Measurements from ENCODE around the gene ZCCHC8.
"Not testable (repeated sequence)": the region's sequence is repeated elsewhere in the genome, so short reads cannot be mapped to it uniquely, and the experiment has no call there.

ZCCHC8 gene

DNA sequence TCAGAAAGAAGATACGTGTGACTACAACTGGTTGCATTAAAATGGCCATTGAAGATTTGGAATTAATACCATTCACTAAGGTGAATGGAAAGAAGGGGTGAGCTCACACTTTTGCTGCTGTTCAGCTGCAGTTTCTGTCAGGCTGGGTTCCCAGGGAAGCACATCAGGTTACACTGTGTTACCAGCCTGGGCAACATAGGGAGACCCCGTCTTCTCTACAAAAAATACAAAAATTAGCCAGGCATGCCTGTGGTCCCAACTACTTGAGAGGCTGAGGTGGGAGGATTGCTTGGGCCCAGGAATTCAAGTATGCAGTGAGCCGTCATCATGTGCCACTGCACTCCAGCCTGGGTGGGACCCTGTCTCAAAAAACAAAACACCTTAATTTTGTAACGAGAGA is 12.9 kb upstream of the ZCCHC8 start:
- FAIRE-seq, result no peak
- DNase-seq (ENCODE audit: extremely low spot score, insufficient read length, low read depth), result no peak

DNA sequence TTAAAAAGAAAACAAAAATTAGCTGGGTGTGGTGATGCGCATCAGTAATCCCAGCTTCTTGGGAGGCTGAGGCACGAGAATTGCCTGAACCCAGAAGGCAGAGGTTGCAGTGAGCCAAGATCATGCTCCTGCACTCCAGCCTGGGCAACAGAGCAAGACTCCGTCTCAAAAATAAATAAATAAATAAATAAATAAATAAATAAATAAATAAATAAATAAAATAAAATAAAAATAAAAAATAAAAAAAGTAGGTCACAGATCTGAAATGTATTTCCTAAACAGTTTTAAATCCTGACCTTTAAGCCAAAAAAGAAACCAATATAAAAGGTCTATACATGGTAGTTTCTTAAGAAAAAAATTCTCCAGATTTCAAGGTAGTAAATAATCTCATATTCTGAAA is 12.3 kb upstream of the ZCCHC8 start:
- DNase-seq (ENCODE audit: extremely low spot score, insufficient read length, low read depth); FAIRE-seq: not testable (repeated sequence)

DNA sequence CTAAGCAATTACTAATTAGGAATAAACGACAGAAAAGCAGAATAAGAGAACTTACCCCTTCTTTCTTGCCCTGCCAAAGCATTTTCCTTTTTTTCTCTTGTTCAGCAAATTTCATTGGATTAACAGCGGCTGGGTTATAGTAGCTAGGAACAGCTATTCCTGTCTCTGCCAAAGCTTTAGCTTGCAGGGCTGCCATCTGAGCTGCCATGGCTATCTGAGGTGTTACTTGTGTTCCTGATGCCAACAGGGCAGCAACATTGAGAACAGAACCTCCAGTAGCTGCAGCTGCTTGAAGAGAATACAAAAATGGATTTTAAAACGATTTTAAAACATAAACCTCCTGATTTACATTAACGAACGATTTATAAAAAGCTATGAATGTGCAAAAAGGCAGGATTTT is 7.4 kb upstream of the ZCCHC8 start:
- FAIRE-seq (no peak), DNase-seq (ENCODE audit: extremely low spot score, insufficient read length, low read depth) (no peak)

DNA sequence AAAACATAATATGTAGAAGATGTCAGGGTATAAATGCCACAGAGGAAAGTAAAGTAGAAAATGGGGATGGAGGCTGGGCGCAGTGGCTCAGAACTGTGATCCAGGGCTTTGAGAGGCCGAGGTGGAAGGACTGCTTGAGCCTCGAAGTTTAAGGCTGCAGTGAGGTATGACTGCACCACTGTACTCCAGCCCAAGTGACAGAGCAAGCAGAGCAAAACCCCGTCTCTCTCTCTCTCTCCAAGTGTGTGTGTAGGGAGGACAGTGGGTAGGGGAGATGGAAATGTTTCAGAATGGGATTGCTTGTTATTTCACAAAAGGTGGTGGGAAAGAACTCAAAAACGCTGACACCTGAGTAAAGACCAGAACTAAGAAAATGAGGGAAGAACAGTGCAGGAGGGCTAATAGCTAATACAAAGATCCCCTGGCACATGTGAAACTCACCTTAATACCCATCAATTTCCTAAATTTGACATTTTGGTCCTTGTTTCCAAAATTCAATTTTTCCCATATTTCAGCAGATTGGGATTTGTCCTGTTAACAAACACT is 5.7 kb upstream of the ZCCHC8 start:
- no peak for FAIRE-seq
- DNase-seq (ENCODE audit: extremely low spot score, insufficient read length, low read depth), result no peak

DNA sequence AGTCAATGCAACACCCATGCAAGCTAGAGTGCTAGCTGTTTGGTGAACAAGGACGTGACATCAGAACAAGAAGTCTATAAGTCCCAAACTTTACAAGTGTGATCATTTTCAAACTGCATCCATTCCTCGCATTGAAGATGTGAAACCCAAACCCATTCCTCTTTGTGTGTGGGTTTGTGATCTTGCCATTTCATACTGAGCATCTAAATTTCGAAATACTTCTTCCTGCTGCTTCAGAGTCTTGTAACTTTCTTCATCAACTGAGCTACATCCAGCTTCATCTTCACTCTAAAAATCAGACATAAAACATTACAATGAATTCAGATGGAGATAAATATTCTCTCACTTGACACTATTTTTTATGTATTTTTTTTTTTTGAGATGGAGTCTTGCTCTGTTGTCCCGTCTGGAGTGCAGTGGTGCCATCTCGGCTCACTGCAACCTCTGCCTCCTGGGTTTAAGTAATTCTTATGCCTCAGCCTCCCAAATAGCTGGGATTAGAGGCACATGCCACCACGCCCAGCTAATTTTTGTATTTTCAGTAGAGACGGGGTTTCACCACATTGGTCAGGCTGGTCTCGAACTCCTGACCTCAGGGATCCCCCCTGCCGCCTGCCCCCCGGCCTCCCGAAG is 4.8 kb upstream of the ZCCHC8 start:
- no peak for FAIRE-seq
- DNase-seq (ENCODE audit: extremely low spot score, insufficient read length, low read depth), result no peak

GRCh38 chr12:122503783-122504590 is 3.3 kb upstream of the ZCCHC8 start:
- no peak for DNase-seq (ENCODE audit: extremely low spot score, insufficient read length, low read depth)
- no peak for FAIRE-seq

DNA sequence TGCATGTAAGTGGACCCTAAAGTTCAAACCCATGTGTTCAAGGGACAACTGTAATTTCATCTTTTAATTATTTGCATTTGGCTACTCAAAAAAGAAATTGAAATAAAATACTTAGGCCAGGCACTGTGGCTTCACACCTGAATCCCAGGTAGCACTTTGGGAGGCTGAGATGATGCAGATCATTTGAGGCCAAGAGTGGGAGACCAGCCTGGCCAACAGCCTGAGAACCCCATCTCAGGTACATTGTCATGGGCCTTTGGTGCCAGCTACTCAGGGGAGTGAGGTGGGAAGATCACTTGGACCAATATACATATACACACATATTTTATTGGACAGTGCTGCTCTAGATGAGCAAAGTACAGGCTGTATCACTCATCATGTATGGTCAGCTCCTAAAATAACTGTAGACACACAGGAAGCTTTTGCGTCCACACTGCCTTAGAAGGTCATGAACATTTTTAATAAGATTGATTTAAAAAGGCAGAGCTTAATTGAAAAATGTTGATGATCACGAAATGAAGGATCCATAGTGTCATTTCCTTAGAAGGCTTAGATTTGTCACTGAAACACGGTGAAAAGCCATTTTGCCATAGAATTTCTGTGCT is 2.5 kb upstream of the ZCCHC8 start:
- DNase-seq (ENCODE audit: extremely low spot score, insufficient read length, low read depth) (no peak), FAIRE-seq (no peak)

DNA sequence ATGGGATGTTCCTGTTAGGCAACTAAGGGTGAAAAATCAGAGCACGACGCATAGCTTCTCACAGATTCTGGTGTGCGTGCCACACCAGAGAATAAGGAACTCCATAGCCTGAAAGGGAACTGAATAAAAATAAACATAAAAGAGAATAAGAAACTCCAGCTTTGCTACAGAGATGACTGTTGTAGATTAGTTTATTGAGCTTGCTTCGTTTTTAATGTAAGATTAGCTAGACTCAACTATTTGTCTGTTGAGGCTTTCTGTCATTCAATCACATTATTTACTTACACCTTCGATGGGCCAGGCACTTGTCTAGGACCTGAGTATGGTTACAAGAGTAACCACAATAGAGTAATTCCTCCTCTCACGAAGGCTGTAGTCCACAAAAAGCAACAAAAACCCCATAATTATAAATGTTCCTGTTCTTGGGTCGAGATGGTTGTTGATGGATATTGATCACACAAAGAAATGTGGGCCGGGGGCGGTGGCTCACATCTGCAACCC is 807 bp upstream of the ZCCHC8 start:
- no peak for DNase-seq (ENCODE audit: extremely low spot score, insufficient read length, low read depth)
- no peak for FAIRE-seq

DNA sequence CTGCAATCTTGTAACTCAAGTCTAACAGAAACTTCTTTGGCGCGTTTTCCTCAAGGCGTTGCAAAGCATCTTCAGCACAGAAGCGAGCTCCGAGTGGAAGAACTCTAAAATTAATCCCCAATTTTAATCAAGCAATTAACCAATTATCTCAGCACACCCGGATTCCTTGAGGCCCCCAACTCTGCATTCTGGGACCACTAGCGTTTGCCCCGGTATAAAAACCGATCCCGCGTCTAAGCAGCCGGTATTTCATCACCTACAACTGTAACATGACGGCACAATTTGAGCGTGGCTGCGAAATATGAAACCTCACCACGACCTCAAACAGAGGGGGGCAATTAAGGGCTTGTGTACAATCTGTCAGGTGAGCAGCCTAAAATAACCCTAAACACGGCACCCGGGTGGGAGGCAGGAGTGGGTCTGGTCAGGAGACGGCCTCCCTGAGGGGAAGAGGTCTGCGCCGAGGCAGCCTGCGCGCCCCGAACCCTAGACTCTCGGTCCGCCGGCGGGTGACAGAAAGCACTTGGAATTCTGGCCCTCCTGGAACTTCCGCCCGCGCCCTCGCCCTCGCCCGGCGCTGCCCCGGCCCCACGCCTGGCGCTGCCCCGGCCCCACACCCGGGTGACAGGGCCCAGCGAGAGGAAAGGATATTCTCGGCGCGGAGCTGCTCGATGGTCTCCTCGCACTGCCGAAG is 594 bp downstream of the ZCCHC8 start:
- DNase-seq (ENCODE audit: extremely low spot score, insufficient read length, low read depth) (peak; percentile 7), FAIRE-seq (no peak)

DNA sequence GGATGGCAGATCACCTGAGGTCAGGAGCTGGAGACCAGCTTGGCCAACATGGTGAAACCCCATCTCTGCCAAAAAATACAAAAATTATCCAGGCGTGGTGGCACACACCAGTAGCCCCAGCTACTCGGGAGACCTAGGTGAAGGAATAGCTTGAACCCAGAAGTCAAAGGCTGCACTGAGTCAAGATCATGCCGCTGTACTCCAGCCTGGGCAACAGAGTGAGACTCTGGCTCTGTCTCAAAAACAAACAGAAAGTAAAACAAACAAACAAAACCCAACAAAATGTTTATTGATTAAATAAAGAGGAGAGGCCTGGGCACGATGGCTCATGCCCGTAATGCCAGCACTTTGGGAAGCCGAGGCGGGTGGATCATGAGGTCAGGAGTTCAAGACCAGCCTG is 5.5 kb downstream of the ZCCHC8 start:
- FAIRE-seq, result no peak
- DNase-seq (ENCODE audit: extremely low spot score, insufficient read length, low read depth), result no peak

- FAIRE-seq; DNase-seq (ENCODE audit: extremely low spot score, insufficient read length, low read depth): not testable (repeated sequence)
Observed at GRCh38 chr12:122493222-122493621, 7.5 kb downstream of the ZCCHC8 start.

GRCh38 chr12:122491991-122492390 is 8.7 kb downstream of the ZCCHC8 start:
- DNase-seq (ENCODE audit: extremely low spot score, insufficient read length, low read depth) (no peak), FAIRE-seq (no peak)

DNA sequence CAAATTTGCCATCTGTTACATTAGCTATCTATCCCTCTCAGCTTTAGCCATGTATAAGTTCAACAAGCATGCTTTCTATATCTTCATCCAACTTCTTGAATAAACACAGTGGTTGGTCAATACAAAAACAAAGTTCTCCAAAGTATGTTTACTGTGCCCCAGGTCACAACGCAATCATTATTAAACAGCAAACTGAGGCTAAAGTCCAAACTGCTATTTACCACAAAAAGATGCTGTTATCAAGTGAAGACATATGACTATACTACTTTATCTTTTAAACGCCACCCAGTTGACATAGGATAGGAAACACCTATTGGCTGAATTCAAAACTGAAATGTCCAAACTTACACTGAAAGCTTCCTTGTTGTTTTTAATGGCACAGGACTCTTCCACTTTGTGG is 11.7 kb downstream of the ZCCHC8 start:
- FAIRE-seq, result no peak
- no peak for DNase-seq (ENCODE audit: extremely low spot score, insufficient read length, low read depth)

GRCh38 chr12:122487807-122488206 is 12.9 kb downstream of the ZCCHC8 start:
- FAIRE-seq; DNase-seq (ENCODE audit: extremely low spot score, insufficient read length, low read depth): not testable (repeated sequence)

DNA sequence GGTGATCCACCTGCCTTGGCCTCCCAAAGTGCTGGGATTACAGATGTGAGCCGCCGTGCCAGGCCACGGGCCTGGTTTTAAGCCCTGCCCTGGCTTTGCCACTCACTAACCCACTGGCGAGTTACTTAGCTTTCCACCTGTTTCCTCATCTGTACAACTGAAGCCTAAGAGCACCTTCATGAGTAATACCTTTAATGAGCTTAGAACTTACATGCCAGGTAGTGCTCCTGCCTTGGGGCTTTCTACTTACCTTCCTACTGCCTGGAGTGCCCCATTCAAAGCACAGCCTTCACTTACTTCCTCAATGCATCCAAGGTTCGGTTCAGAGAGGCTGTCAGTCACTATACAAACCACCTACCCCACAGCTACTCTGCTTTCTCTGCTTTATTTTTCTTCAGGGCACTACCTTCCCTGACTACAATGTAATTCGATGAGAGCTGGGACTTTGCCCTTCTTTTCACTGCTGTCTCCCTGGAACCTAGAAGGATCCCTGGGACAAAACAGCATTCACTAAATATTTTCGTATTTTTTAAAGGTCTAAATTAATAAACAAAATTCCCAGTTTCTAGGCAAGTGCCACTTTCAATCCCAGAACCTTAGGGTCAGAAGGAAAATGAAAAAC is 13.8 kb downstream of the ZCCHC8 start:
- DNase-seq (ENCODE audit: extremely low spot score, insufficient read length, low read depth) (no peak), FAIRE-seq (no peak)

- not testable (repeated sequence) for DNase-seq (ENCODE audit: extremely low spot score, insufficient read length, low read depth); FAIRE-seq
Observed at GRCh38 chr12:122486360-122486759, 14.4 kb downstream of the ZCCHC8 start.

GRCh38 chr12:122484385-122484784 is 16.3 kb downstream of the ZCCHC8 start:
- not testable (repeated sequence) for FAIRE-seq; DNase-seq (ENCODE audit: extremely low spot score, insufficient read length, low read depth)

- DNase-seq (ENCODE audit: extremely low spot score, insufficient read length, low read depth), result no peak
- no peak for FAIRE-seq
Observed at GRCh38 chr12:122483969-122484368, 16.8 kb downstream of the ZCCHC8 start.

- FAIRE-seq (no peak), DNase-seq (ENCODE audit: extremely low spot score, insufficient read length, low read depth) (no peak)
Observed at GRCh38 chr12:122481861-122482260, 18.9 kb downstream of the ZCCHC8 start.

DNA sequence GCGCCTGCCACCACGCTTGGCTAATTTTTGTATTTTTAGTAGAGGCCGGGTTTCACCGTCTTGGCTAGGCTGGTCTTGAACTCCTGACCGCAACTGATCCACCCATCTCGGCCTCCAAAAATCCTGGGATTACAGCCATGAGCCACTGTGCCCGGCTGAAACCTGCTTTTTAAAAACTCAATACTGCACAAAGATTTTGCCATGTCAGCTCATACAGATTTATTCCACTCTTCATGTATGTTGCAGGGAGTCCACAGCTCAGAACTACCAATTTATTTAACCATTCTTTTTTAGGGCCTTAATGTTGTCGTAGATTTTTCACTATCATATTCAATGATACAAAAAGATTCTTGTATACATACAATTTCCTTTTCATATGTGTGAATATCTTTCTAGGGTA is 20.0 kb downstream of the ZCCHC8 start:
- DNase-seq (ENCODE audit: extremely low spot score, insufficient read length, low read depth), result no peak
- FAIRE-seq, result no peak
